Activated CD8-positive, alpha-beta memory T cell treated with anti-CD3 and anti-CD28 coated beads, Interleukin-2, amount 10 ng/mL, durations not matched to agents 7 days and 5 days (primary cell): Measurements from ENCODE around the gene CYTH2. TPM values are rescaled to one million over a fixed set of nuclear protein-coding genes. Genes with fewer than 3 reads are reported as not detected.
A peak's percentile ranks its signal among the peaks of the same experiment; 100 is the strongest.

Source experiments
- ATAC-seq: fragments of 150-1000 bp; cut with Tn5 transposase; one replicate; pipeline ENCODE4 v1.10.0; 2021; ENCODE audit warnings: moderate library complexity
- CTCF ChIA-PET: fragments of 350-600 bp; sonication (Branson Sonifier 250); formaldehyde crosslinking; loops from one replicate; lab custom pipeline; 2021; ENCODE audit warnings: antibody characterized with exemption; lab: Charles Lee
- DNase-seq: peaks from one replicate; pipeline ENCODE4 v3.0.0-alpha.2; 2020
- H3K27ac Mint-ChIP-seq: one replicate; pipeline ENCODE4 v1.8.0; 2021; ENCODE audit warnings: mild to moderate bottlenecking, mixed read lengths
- H3K27me3 Mint-ChIP-seq: one replicate; pipeline ENCODE4 v1.8.0; 2021; ENCODE audit warnings: mixed read lengths
- H3K36me3 Mint-ChIP-seq: one replicate; pipeline ENCODE4 v1.8.0; 2021; ENCODE audit warnings: mild to moderate bottlenecking, mixed read lengths
- H3K4me1 Mint-ChIP-seq: one replicate; pipeline ENCODE4 v1.8.0; 2021; ENCODE audit warnings: mixed read lengths
- H3K4me3 Mint-ChIP-seq: one replicate; pipeline ENCODE4 v1.8.0; 2021; ENCODE audit warnings: mild to moderate bottlenecking, moderate library complexity, mixed read lengths
- H3K9me3 Mint-ChIP-seq: one replicate; pipeline ENCODE4 v1.8.0; 2022; ENCODE audit warnings: low read depth, mixed read lengths
- total RNA-seq, 2 experiments: library from RNA; stranded (reverse); gene quantifications; one replicate each; pipeline ENCODE4 v1.2.3, GENCODE V29; 2021

Gene CYTH2
- total RNA-seq, 2 experiments from 2014 or later = 42.5 to 47.8 TPM

DNA sequence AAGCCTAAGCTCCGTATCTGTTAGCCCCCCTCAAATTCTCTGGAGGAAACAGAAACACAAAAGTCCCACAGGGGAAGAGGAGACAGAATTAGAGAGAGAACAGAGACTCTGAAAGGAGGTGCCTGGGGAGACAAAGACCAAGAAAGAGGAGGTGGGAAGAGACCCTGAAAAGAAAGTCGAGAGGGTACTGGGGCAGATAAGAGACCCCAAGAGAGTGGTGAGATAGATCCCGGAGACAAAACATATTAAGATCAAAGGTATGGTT lies 24.3 kb upstream of the CYTH2 start:
- peak overlapping the region; percentile 92 for H3K4me3 Mint-ChIP-seq
- H3K27me3 Mint-ChIP-seq = peaks cover 28% of the 10 kb centered on the region
- CTCF ChIA-PET = interaction anchor here (0.6 to 1.5 kb wide), 6 partner anchors 25 to 139 kb away, joined by 3 to 7 read pairs (median 4); partner anchors contain the start of gene KDELR1
- H3K36me3 Mint-ChIP-seq = peaks cover 17% of the 10 kb centered on the region
- DNase-seq = no peak
- H3K27ac Mint-ChIP-seq = peak overlapping the region; percentile 94
- H3K9me3 Mint-ChIP-seq = no peaks in the 10 kb centered on the region
- no peak for ATAC-seq
- peaks cover 26% of the 10 kb centered on the region for H3K4me1 Mint-ChIP-seq

GRCh38 chr19:48445256-48445605 lies 23.9 kb upstream of the CYTH2 start:
- H3K36me3 Mint-ChIP-seq = peaks cover 17% of the 10 kb centered on the region
- peaks cover 28% of the 10 kb centered on the region for H3K27me3 Mint-ChIP-seq
- peak overlapping the region; percentile 94 for H3K27ac Mint-ChIP-seq
- no peaks in the 10 kb centered on the region for H3K9me3 Mint-ChIP-seq
- DNase-seq (no peak), ATAC-seq (peak; percentile 38)
- H3K4me3 Mint-ChIP-seq = peak overlapping the region; percentile 92
- H3K4me1 Mint-ChIP-seq = peaks cover 26% of the 10 kb centered on the region
- CTCF ChIA-PET = interaction anchor here (0.6 to 1.5 kb wide), 6 partner anchors 25 to 139 kb away, joined by 3 to 7 read pairs (median 4); partner anchors contain the start of gene KDELR1

- H3K36me3 Mint-ChIP-seq = peaks cover 19% of the 10 kb centered on the region
- ATAC-seq = peak; percentile 92
Measured at GRCh38 chr19:48445606-48446481, 23.3 kb upstream of the CYTH2 start, which contains the start of gene GRWD1. Gene GRWD1, plus strand, starts transcription at chr19:48445983. Its CDS starts 23 bp downstream, at chr19:48446006.

GRCh38 chr19:48446579-48446978 lies 22.6 kb upstream of the CYTH2 start:
- peaks cover 26% of the 10 kb centered on the region for H3K4me1 Mint-ChIP-seq
- CTCF ChIA-PET = interaction anchor here (1.0 to 1.3 kb wide), 3 partner anchors 23 to 133 kb away, joined by 3 to 5 read pairs (median 3); partner anchors contain the start of gene KDELR1
- ATAC-seq (no peak), DNase-seq (no peak)
- peaks cover 21% of the 10 kb centered on the region for H3K36me3 Mint-ChIP-seq
- H3K4me3 Mint-ChIP-seq = peak overlapping the region; percentile 92
- peaks cover 25% of the 10 kb centered on the region for H3K27me3 Mint-ChIP-seq
- H3K9me3 Mint-ChIP-seq = no peaks in the 10 kb centered on the region
- H3K27ac Mint-ChIP-seq = peak overlapping the region; percentile 94

More at GRCh38 chr19:48445606-48446481, 23.3 kb upstream of the CYTH2 start, which contains the start of gene GRWD1:
- Mint-ChIP-seq H3K9me3 (no peaks in the 10 kb centered on the region), H3K27ac (peak within 1 kb of the TSS; percentile 94), H3K4me3 (peak within 1 kb of the TSS; percentile 92), H3K4me1 (peaks cover 26% of the 10 kb centered on the region), H3K27me3 (peaks cover 28% of the 10 kb centered on the region)
- CTCF ChIA-PET = interaction anchor here (1.0 to 1.5 kb wide), 7 partner anchors 24 to 138 kb away, joined by 3 to 7 read pairs (median 4); partner anchors contain the start of gene KDELR1
- peak; percentile 98 for DNase-seq

DNA sequence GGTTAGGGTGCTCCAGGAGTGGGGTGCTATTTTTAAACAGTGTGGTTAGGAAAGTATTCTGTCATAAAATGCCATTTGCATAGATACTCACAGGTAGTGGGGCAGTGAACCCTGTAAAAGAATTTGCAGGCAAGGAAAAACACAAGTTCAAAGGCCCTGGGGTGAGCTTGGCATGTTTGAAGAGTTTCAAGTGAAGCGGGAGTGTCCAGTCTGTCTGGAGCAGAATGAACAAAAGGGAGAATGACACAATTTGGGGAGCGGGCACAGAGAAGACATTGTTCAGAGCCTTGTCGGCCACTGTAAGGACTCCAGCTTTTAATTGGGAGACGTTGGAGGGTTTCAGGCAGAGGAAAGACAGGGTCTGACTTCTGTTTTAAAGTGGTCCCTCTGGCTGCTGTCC lies 20.6 kb upstream of the CYTH2 start:
- DNase-seq (no peak), ATAC-seq (no peak)
- no peak overlapping the region for H3K4me3 Mint-ChIP-seq
- peaks cover 26% of the 10 kb centered on the region for H3K4me1 Mint-ChIP-seq
- CTCF ChIA-PET = interaction anchor here (1.1 kb wide), 1 partner anchor 31 kb away, joined by 3 read pairs; no protein-coding TSS in a partner anchor
- H3K36me3 Mint-ChIP-seq = peaks cover 26% of the 10 kb centered on the region
- H3K9me3 Mint-ChIP-seq = no peaks in the 10 kb centered on the region
- H3K27me3 Mint-ChIP-seq = peaks cover 16% of the 10 kb centered on the region
- H3K27ac Mint-ChIP-seq = no peak overlapping the region

DNA sequence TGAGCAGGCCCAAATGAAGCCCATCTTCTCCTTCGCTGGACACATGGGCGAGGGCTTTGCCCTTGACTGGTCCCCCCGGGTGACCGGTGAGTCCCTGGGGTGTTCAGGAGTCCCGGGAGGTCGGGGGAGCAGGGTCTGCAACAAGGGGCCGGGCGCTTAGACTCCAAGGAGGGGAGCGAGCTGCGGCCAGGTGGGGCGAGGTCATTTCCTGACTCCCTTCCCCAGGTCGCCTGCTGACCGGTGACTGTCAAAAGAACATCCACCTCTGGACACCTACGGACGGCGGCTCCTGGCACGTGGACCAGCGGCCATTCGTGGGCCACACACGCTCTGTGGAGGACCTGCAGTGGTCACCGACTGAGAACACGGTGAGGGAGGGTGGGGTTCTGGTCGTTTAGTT lies 18.7 kb upstream of the CYTH2 start:
- Mint-ChIP-seq H3K4me1 (peaks cover 20% of the 10 kb centered on the region), H3K36me3 (peaks cover 30% of the 10 kb centered on the region), H3K27ac (no peak overlapping the region), H3K9me3 (no peaks in the 10 kb centered on the region), H3K4me3 (no peak overlapping the region), H3K27me3 (peaks cover 3% of the 10 kb centered on the region)
- DNase-seq = no peak
- no peak for ATAC-seq
- CTCF ChIA-PET = no interaction called here

- DNase-seq (no peak), ATAC-seq (no peak)
- Mint-ChIP-seq H3K27ac (no peak overlapping the region), H3K27me3 (no peaks in the 10 kb centered on the region), H3K4me3 (no peak overlapping the region), H3K36me3 (peaks cover 30% of the 10 kb centered on the region), H3K4me1 (peaks cover 20% of the 10 kb centered on the region), H3K9me3 (no peaks in the 10 kb centered on the region)
- CTCF ChIA-PET = no interaction called here
Measured at GRCh38 chr19:48450863-48451262, 18.3 kb upstream of the CYTH2 start.

DNA sequence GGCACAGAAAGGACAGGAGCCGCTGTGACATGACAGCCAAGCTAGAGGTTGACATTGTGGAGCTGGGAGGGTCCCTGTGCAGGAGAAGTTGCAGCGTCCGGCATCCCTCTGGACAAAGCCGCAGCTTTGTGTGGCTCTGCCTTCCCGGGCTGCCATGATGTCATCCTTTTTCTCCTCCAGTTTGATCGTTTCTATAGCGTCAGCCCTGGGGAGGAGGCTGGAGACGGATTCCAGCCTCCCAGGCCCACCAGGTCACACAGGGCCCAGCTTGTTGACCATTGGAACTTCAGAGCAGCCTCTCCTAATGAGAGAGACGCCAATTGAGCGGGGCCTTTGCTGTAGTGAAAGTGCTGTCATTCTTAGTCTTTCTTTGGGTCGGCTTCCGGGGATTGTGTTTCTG lies 17.5 kb upstream of the CYTH2 start:
- Mint-ChIP-seq H3K4me3 (no peak overlapping the region), H3K4me1 (peaks cover 15% of the 10 kb centered on the region), H3K27ac (no peak overlapping the region), H3K9me3 (no peaks in the 10 kb centered on the region), H3K36me3 (peaks cover 33% of the 10 kb centered on the region), H3K27me3 (no peaks in the 10 kb centered on the region)
- ATAC-seq (no peak), DNase-seq (no peak)
- CTCF ChIA-PET = interaction anchor here (0.6 kb wide), 1 partner anchor 60 kb away, joined by 3 read pairs; the partner anchor contains the start of gene KDELR1

GRCh38 chr19:48452289-48453190 lies 16.6 kb upstream of the CYTH2 start:
- ATAC-seq = no peak
- Mint-ChIP-seq H3K4me1 (peaks cover 10% of the 10 kb centered on the region), H3K4me3 (no peak overlapping the region), H3K9me3 (no peaks in the 10 kb centered on the region), H3K27me3 (no peaks in the 10 kb centered on the region), H3K27ac (no peak overlapping the region), H3K36me3 (peaks cover 31% of the 10 kb centered on the region)
- CTCF ChIA-PET = no interaction called here
- no peak for DNase-seq

DNA sequence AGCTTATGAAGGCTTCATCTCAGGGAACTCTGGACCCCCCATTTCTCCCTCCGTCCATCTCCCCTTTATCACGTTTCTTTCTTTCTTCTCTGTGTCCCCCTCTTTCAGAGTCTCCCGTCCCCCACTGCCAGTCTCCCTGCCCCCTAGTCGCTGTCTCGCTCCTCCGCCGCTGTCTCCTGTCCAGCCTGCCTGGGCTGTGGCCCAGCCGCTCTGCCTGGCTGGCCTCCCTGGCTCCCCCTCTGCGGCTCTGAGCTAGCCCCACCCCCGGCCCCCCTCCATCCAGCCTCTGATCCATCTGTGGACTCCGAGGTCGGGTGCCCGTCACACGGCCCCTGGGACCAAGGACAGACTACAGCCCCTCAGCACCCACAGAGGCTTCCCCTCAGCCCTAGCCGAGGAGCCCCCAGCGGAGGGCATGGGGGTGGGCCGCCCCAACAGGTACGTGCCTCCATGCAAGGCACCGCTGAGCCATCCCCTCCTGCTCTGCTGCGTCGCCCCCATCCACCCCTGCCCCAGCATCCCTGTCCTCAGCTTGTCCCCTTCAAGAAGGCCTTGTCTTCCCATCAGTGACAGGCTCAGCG lies 14.9 kb upstream of the CYTH2 start:
- DNase-seq = no peak
- H3K4me3 Mint-ChIP-seq = no peak overlapping the region
- CTCF ChIA-PET = no interaction called here
- H3K9me3 Mint-ChIP-seq = no peaks in the 10 kb centered on the region
- H3K36me3 Mint-ChIP-seq = peaks cover 20% of the 10 kb centered on the region
- H3K27me3 Mint-ChIP-seq = no peaks in the 10 kb centered on the region
- no peak for ATAC-seq
- peaks cover 7% of the 10 kb centered on the region for H3K4me1 Mint-ChIP-seq
- H3K27ac Mint-ChIP-seq = no peak overlapping the region

DNA sequence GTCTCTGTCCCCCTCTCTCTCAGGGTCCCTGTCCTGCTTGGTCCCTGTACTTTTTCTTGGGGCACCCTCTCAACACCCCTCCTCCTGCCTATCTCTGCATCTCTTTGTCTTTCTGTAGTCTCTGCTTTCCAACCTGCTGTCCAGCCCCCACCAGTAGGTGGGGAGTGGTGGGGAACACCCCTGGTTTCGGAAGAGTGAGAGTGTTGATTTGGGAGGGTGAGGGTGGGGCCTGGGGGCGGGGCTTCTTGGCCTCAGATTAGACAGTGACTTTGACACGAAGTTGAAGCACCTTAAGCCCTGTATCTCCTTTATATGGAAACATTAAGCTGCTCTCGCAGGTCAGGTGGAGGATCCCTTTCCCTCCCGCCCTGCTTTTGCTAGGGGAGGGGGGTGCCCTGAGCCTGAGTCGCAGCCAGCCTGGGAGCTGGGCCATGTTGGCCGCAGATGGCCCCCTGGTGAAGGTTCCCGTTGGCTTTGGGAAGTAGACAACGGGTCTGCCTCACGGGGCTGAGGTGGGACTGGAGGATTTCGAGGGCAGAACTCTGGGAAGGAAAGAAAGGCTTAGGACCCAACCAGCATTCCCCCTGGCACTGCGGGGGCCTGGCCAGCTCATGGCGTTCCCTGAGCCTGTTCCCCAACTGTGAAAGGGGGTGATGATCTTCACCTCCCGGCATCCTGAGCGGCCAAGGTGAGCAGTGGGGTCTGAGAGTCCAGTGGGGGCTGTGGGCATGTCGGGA lies 13.8 kb upstream of the CYTH2 start, which contains the start of gene KCNJ14:
Gene KCNJ14 (plus strand): TSS at position 404 of the 737 bp plus-strand sequence. CDS start 6,151 bp downstream, outside the sequence.
- CTCF ChIA-PET = no interaction called here
- peaks cover 7% of the 10 kb centered on the region for H3K4me1 Mint-ChIP-seq
- no peak within 1 kb of the TSS for H3K27ac Mint-ChIP-seq
- H3K4me3 Mint-ChIP-seq = no peak within 1 kb of the TSS
- no peaks in the 10 kb centered on the region for H3K27me3 Mint-ChIP-seq
- H3K36me3 Mint-ChIP-seq = peaks cover 18% of the 10 kb centered on the region
- H3K9me3 Mint-ChIP-seq = no peaks in the 10 kb centered on the region
- ATAC-seq = no peak
- DNase-seq = no peak

DNA sequence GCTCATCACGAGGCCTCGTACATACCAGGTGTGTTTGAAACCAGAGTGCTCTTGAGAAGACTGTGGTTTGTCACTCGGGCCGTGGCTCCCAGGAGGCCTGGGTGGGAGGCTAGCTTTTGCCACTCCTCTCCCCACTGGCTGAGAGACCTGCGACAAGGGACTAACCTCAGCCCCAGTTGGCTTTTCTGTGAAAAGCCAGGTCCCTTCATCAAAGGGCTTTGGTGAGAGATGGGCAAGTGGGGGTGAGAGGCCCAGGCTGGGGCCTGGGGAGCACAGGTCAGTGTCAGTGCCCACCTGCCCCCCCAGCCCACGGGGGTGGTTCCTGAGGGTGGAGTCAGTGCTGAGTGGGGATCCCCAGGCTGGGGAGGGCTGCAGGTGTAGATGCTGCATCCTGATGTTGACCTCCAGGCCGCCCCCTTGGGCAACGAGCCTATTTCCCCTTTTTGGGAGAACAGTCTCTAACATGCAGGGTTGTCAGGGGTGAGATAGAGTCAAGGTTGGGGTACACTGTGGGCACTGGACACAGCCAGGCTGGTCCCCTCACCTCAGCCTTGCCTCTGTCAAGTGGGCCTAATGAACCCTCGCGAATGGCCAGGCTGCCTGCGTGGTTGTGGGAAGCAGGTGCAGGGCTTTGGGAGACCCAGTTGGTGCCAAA lies 13.1 kb upstream of the CYTH2 start:
- H3K36me3 Mint-ChIP-seq = peaks cover 17% of the 10 kb centered on the region
- no peak overlapping the region for H3K27ac Mint-ChIP-seq
- ATAC-seq (no peak), DNase-seq (no peak)
- no peak overlapping the region for H3K4me3 Mint-ChIP-seq
- no peaks in the 10 kb centered on the region for H3K27me3 Mint-ChIP-seq
- H3K4me1 Mint-ChIP-seq = peaks cover 7% of the 10 kb centered on the region
- CTCF ChIA-PET = no interaction called here
- no peaks in the 10 kb centered on the region for H3K9me3 Mint-ChIP-seq
